Measurements from ENCODE around the gene SCAPER. TPM values are rescaled to one million over a fixed set of nuclear protein-coding genes. Genes with fewer than 3 reads are reported as not detected.
"Not testable (repeated sequence)": the region's sequence is repeated elsewhere in the genome, so short reads cannot be mapped to it uniquely, and the experiment has no call there.

Gene SCAPER
- total RNA-seq, 1 experiment from 2014 or later, result 7.4 TPM

GRCh38 chr15:76433798-76434400 is 471.2 kb downstream of the SCAPER start:
- Histone ChIP-seq H3K23ac (ENCODE audit: insufficient read length, low read depth, low read length) (no peak overlapping the region), H3K9me3 (ENCODE audit: control insufficient read depth, low read depth, low read length) (no peaks in the 10 kb centered on the region), H3K14ac (ENCODE audit: insufficient read depth, low read length) (no peak overlapping the region), H3K56ac (ENCODE audit: insufficient read length, low read depth, low read length) (no peak overlapping the region), H2AK5ac (ENCODE audit: insufficient read length, low read length) (no peak overlapping the region), H3K23me2 (ENCODE audit: insufficient read length, low read depth, low read length, poor library complexity, severe bottlenecking) (no peaks in the 10 kb centered on the region), H4K20me1 (ENCODE audit: control insufficient read depth, insufficient read depth, insufficient read length) (no peaks in the 10 kb centered on the region), H3K4me1 (ENCODE audit: insufficient read depth, low read length) (peaks cover 2% of the 10 kb centered on the region; the same call in 1 of the 2 replicates), H4K5ac (ENCODE audit: insufficient read length, low read depth, low read length) (no peak overlapping the region), H3K79me1 (ENCODE audit: insufficient read depth, low read depth, low read length, poor library complexity, severe bottlenecking) (no peaks in the 10 kb centered on the region), H2BK5ac (ENCODE audit: insufficient read length, low read length) (no peak overlapping the region), H2BK12ac (ENCODE audit: insufficient read length, low read depth, low read length) (no peak overlapping the region), H3K9ac (ENCODE audit: extremely low read depth, insufficient read length, low read length) (no peak overlapping the region), H4K8ac (replicated peaks; ENCODE audit: insufficient read length, low read depth, low read length) (no peak overlapping the region), H3K4ac (ENCODE audit: low read depth, low read length) (no peak overlapping the region), H3K27me3 (ENCODE audit: insufficient read depth, low read length) (no peaks in the 10 kb centered on the region), H3K27ac (ENCODE audit: insufficient read length, low read depth, low read length) (no peak overlapping the region), H2AFZ (ENCODE audit: low read length) (no peak overlapping the region), H2BK15ac (ENCODE audit: low read depth, low read length) (no peak overlapping the region), H3K18ac (ENCODE audit: insufficient read length, low read depth, low read length) (no peak overlapping the region), H3T11ph (ENCODE audit: low read length) (no peak overlapping the region), H3K79me2 (ENCODE audit: insufficient read depth, low read length) (no peaks in the 10 kb centered on the region), H4K91ac (ENCODE audit: insufficient read length, low read depth, low read length) (no peak overlapping the region), H3K4me2 (ENCODE audit: insufficient read depth, insufficient read length, low read length) (no peak overlapping the region), H2BK120ac (ENCODE audit: low read depth, low read length, poor library complexity, severe bottlenecking) (no peak overlapping the region), H2BK20ac (ENCODE audit: low read depth, low read length, poor library complexity, severe bottlenecking) (no peak overlapping the region)
- Mint-ChIP-seq H3K9me3 (no peaks in the 10 kb centered on the region; a peak in 1 of 5 replicates), H3K4me1 (peaks cover 16 to 27% of the 10 kb centered on the region in 2 experiments), H3K27me3 (ENCODE audit: low read depth) (no peaks in the 10 kb centered on the region), H3K4me3 (no peak overlapping the region), H3K36me3 (ENCODE audit: insufficient read depth in 1 of 3, low read depth in 3 of 3) (peaks cover 0 to 5% (median 5%) of the 10 kb centered on the region in 3 experiments; a peak in 3 of 7 replicates), H3K27ac (no peak overlapping the region; a peak in 1 of 7 replicates)
- TF ChIP-seq CTCF (conservative IDR thresholded peaks at IDR 0.05), result no peak
- WGBS (ENCODE audit: extremely low coverage, insufficient read length, low lambda C conversion rate), result no CpG with 5 or more reads among the region's 3 CpGs
- DNase-seq, result no peak

- not testable (repeated sequence) for H3K9ac ChIP-seq (ENCODE audit: extremely low read depth, insufficient read length, low read length); H3K4ac ChIP-seq (ENCODE audit: low read depth, low read length); H4K8ac ChIP-seq (replicated peaks; ENCODE audit: insufficient read length, low read depth, low read length); H3K27me3 ChIP-seq (ENCODE audit: insufficient read depth, low read length); H3K79me1 ChIP-seq (ENCODE audit: insufficient read depth, low read depth, low read length, poor library complexity, severe bottlenecking); H4K20me1 ChIP-seq (ENCODE audit: control insufficient read depth, insufficient read depth, insufficient read length); H3K27ac Mint-ChIP-seq; H3K4me2 ChIP-seq (ENCODE audit: insufficient read depth, insufficient read length, low read length); H2BK5ac ChIP-seq (ENCODE audit: insufficient read length, low read length); H3K79me2 ChIP-seq (ENCODE audit: insufficient read depth, low read length); H2AFZ ChIP-seq (ENCODE audit: low read length); H4K91ac ChIP-seq (ENCODE audit: insufficient read length, low read depth, low read length); H3K9me3 Mint-ChIP-seq; H3K14ac ChIP-seq (ENCODE audit: insufficient read depth, low read length); H3K27ac ChIP-seq (ENCODE audit: insufficient read length, low read depth, low read length); H2BK20ac ChIP-seq (ENCODE audit: low read depth, low read length, poor library complexity, severe bottlenecking); H3T11ph ChIP-seq (ENCODE audit: low read length); H4K5ac ChIP-seq (ENCODE audit: insufficient read length, low read depth, low read length); H3K56ac ChIP-seq (ENCODE audit: insufficient read length, low read depth, low read length); H3K4me3 Mint-ChIP-seq; H3K23me2 ChIP-seq (ENCODE audit: insufficient read length, low read depth, low read length, poor library complexity, severe bottlenecking); H3K23ac ChIP-seq (ENCODE audit: insufficient read length, low read depth, low read length); H2AK5ac ChIP-seq (ENCODE audit: insufficient read length, low read length); H3K18ac ChIP-seq (ENCODE audit: insufficient read length, low read depth, low read length); H2BK120ac ChIP-seq (ENCODE audit: low read depth, low read length, poor library complexity, severe bottlenecking); H3K4me1 ChIP-seq (ENCODE audit: insufficient read depth, low read length); H2BK15ac ChIP-seq (ENCODE audit: low read depth, low read length); H3K27me3 Mint-ChIP-seq (ENCODE audit: low read depth); H2BK12ac ChIP-seq (ENCODE audit: insufficient read length, low read depth, low read length); DNase-seq; H3K9me3 ChIP-seq (ENCODE audit: control insufficient read depth, low read depth, low read length)
- no CpG with 5 or more reads among the region's 1 CpG for WGBS (ENCODE audit: extremely low coverage, insufficient read length, low lambda C conversion rate)
- peaks cover 16 to 27% of the 10 kb centered on the region in 2 experiments for H3K4me1 Mint-ChIP-seq
- peaks cover 4 to 11% (median 11%) of the 10 kb centered on the region in 3 experiments; a peak in 6 of 7 replicates for H3K36me3 Mint-ChIP-seq (ENCODE audit: insufficient read depth in 1 of 3, low read depth in 3 of 3)
Measured at GRCh38 chr15:76433036-76433435, 472.1 kb downstream of the SCAPER start.

Measured in H9 (cell line).